A549 (cell line): ENCODE data around the gene CDK17. TPM values are rescaled to one million over a fixed set of nuclear protein-coding genes. Genes with fewer than 3 reads are reported as not detected.
"Not testable (repeated sequence)": the region's sequence is repeated elsewhere in the genome, so short reads cannot be mapped to it uniquely, and the experiment has no call there.

ENCODE experiments used
- ATAC-seq, 2 experiments: fragments of 200-7000 bp in 1 of 2; fragments of >200 bp in 1 of 2; cut with Nextera tagmentation in 1 of 2; cut with Tn5 transposase in 1 of 2; 3 replicates each; pipeline versions ENCODE4 v1.8.0 to v1.9.1; 2018 to 2020; ENCODE audit warnings: mild to moderate bottlenecking in 1 of 2, moderate library complexity in 1 of 2
- CTCF ChIA-PET: fragments of 300-600 bp; sonication (Branson Sonifier 250); formaldehyde crosslinking; extraction: SDS; loops from one replicate; lab custom pipeline; 2021; ENCODE audit warnings: antibody characterized with exemption, inconsistent platforms; lab: Yijun Ruan, JAX
- POLR2A ChIA-PET: fragments of 350-600 bp; formaldehyde crosslinking; extraction: SDS; loops from one replicate; lab custom pipeline; 2021; ENCODE audit warnings: antibody characterized with exemption, inconsistent platforms; lab: Yijun Ruan, JAX
- DNase-seq, 2 experiments: peaks; one replicate each; pipeline versions ENCODE4 v3.0.0 to v3.0.0-alpha.2; 2011 to 2016; ENCODE audit warnings: low read depth in 1 of 2, low spot score in 1 of 2
- FAIRE-seq: peaks from 2 replicates; lab custom pipeline; 2011; peaks lifted over from hg19 to GRCh38; lab: Jason Lieb, UNC
- H3K27ac ChIP-seq, 2 experiments: fragments of >200 bp; sonication (Bioruptor Twin); formaldehyde crosslinking; 3 replicates each; pipeline ENCODE4 v1.5.1; 2016 to 2017
- H3K4me1 ChIP-seq: fragments of >200 bp; sonication (Bioruptor Twin); formaldehyde crosslinking; 3 replicates; pipeline ENCODE4 v1.6.1; 2016
- H3K4me2 ChIP-seq: fragments of >200 bp; sonication (Bioruptor Twin); formaldehyde crosslinking; 3 replicates; pipeline ENCODE4 v1.6.1; 2016
- H3K4me3 ChIP-seq: fragments of >200 bp; sonication (Bioruptor Twin); formaldehyde crosslinking; 3 replicates; pipeline ENCODE4 v1.5.1; 2016
- H3K9me3 ChIP-seq: fragments of >200 bp; sonication (Bioruptor Twin); formaldehyde crosslinking; 3 replicates; pipeline ENCODE4 v1.6.1; 2016
- CBX2 ChIP-seq: fragments of 200-600 bp; sonication (generic); IDR thresholded peaks from 2 replicates; pipeline ENCODE4 v1.6.1; 2016; ENCODE audit warnings: low read depth, mild to moderate bottlenecking, borderline replicate concordance
- CBX8 ChIP-seq: fragments of 200-600 bp; sonication (generic); IDR thresholded peaks from 2 replicates; pipeline ENCODE4 v1.6.1; 2016
- FOSB ChIP-seq: fragments of 250-450 bp; sonication (Bioruptor Pico); IDR thresholded peaks from 2 replicates; pipeline ENCODE4 v1.5.0; 2020; ENCODE audit warnings: mild to moderate bottlenecking, moderate library complexity
- HDAC2 ChIP-seq: fragments of 200-600 bp; sonication (generic); IDR thresholded peaks from 2 replicates; pipeline ENCODE4 v1.6.1; 2016
- HEYL ChIP-seq: fragments of 250-450 bp; sonication (Bioruptor Pico); IDR thresholded peaks from 2 replicates; pipeline ENCODE4 v1.8.0; 2021; ENCODE audit warnings: mild to moderate bottlenecking, moderate library complexity
- MAZ ChIP-seq: fragments of 150-350 bp; IDR thresholded peaks from 2 replicates; pipeline ENCODE4 v1.6.1; 2014; ENCODE audit warnings: antibody characterized with exemption, low read depth, low read length, borderline replicate concordance
- NFE2L2 ChIP-seq: fragments of 150-350 bp; conservative IDR thresholded peaks from 2 replicates; pipeline ENCODE4 v1.6.1; 2014; ENCODE audit warnings: low read length
- NPAS2 ChIP-seq: fragments of 250-450 bp; sonication (Bioruptor Pico); IDR thresholded peaks from 2 replicates; pipeline ENCODE4 v1.8.0; 2022; ENCODE audit warnings: mild to moderate bottlenecking, moderate library complexity, borderline replicate concordance
- NR3C1 ChIP-seq: fragments of >200 bp; sonication (Bioruptor Twin); formaldehyde crosslinking; IDR thresholded peaks from 3 replicates; pipeline ENCODE4 v1.6.1; 2017
- PHF8 ChIP-seq: fragments of 200-600 bp; sonication (generic); IDR thresholded peaks from 2 replicates; pipeline ENCODE4 v1.6.1; 2016; ENCODE audit warnings: low read depth, mild to moderate bottlenecking, antibody characterized with exemption, moderate library complexity, borderline replicate concordance
- POLR2A ChIP-seq: IDR thresholded peaks from 2 replicates; pipeline ENCODE4 v1.6.1; 2012; ENCODE audit warnings: mild to moderate bottlenecking, low read length
- RAD21 ChIP-seq, 2 experiments: fragments of >200 bp in 1 of 2; sonication (Bioruptor Twin) in 1 of 2; formaldehyde crosslinking in 1 of 2; IDR thresholded peaks in 1 of 2; conservative IDR thresholded peaks in 1 of 2; 2 replicates in 1 of 2; 3 replicates in 1 of 2; pipeline ENCODE4 v1.6.1; 2012 to 2018; ENCODE audit warnings: inconsistent platforms in 1 of 2
- WGBS: methylation state at CpG from one replicate; pipeline ENCODE4 v1.1.6; 2017; ENCODE audit errors: missing lambda C conversion rate; 5-methylcytosine and 5-hydroxymethylcytosine counted together
- polyA plus RNA-seq, 4 experiments: library from polyadenylated mRNA; depleted of rRNA in 3 of 4; stranded (reverse); fragments of >200 nt; fragmentation: RNase III in 1 of 4; extraction: RNeasy Plus Mini Kit Qiagen cat#74134 plus additional on column Dnase treatment in 1 of 4; gene quantifications; 2 replicates in 3 of 4; 3 replicates in 1 of 4; pipeline ENCODE4 v1.2.3, GENCODE V29; 2011 to 2017
- TF ChIP-seq, protein P1 (sequence below): fragments of 200-600 bp; sonication (generic); IDR thresholded peaks from 2 replicates; pipeline ENCODE4 v1.6.1; 2016; ENCODE audit warnings: antibody characterized with exemption, mild to moderate bottlenecking, moderate library complexity
- TF ChIP-seq, protein P2 (sequence below): IDR thresholded peaks from 2 replicates; pipeline ENCODE4 v1.6.1; 2012

The CDK17 gene
- polyA plus RNA-seq, 2 of the 4 experiments (the other 2 are of a cell fraction) = 11.4 to 43.5 TPM

DNA sequence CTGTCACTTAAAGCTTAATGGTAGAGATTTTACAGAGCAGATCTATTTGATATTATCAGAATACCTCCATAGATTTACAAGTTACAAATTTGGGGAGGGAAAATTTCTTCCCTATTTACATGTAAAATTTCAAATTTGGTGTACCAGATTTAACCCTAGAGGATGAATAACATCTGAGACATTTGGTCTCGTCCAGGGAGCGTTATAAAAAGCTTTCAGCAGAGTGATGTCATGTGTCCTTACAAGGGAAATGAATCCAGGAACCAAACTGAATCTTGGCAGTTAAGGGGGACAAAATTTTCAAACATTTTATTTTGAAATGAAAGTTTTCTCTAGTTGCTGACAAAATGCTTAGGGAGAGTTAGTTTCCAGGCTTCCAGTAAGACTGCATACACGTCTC lies 4.5 kb upstream of the CDK17 start (continued):
- no peak for TF ChIP-seq NFE2L2

DNA sequence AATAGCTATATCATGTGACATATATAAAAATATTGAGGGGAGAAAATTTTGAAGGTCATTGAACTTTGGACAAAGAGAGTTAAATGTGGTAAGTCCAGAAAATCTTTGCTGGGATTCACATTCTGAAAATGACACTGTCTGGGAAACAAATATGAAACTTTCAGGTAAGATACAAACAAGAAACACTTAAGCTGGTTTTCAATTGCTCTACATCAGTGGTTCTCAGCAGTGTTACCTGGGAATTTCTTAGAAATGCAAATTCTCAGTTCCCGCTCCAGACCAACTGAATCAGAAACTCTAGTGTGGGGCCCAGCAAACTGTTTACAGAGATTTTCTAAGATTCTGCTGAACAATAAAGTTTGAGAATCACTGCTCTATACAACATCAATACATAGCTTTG lies 3.6 kb upstream of the CDK17 start:
- no peak overlapping the region; the same call in 2 of the 3 replicates for H3K4me2 ChIP-seq
- FAIRE-seq (no peak), DNase-seq (no peak), ATAC-seq (no peak)
- no peaks in the 10 kb centered on the region for H3K9me3 ChIP-seq
- WGBS = 89% methylated on average over 1 of the region's 1 CpG
- POLR2A ChIA-PET = no interaction called here
- TF ChIP-seq FOSB (no peak), NR3C1 (no peak), MAZ (no peak), CBX2 (no peak), NPAS2 (CRISPR knock-in tag) (no peak), HDAC2 (no peak), PHF8 (no peak), CBX8 (no peak), RAD21 (conservative IDR thresholded peaks at IDR 0.05 in 1 of 2, IDR thresholded peaks at IDR 0.05 in 1 of 2) (no peak), POLR2A (no peak)
- TF ChIP-seq, protein P1, sequence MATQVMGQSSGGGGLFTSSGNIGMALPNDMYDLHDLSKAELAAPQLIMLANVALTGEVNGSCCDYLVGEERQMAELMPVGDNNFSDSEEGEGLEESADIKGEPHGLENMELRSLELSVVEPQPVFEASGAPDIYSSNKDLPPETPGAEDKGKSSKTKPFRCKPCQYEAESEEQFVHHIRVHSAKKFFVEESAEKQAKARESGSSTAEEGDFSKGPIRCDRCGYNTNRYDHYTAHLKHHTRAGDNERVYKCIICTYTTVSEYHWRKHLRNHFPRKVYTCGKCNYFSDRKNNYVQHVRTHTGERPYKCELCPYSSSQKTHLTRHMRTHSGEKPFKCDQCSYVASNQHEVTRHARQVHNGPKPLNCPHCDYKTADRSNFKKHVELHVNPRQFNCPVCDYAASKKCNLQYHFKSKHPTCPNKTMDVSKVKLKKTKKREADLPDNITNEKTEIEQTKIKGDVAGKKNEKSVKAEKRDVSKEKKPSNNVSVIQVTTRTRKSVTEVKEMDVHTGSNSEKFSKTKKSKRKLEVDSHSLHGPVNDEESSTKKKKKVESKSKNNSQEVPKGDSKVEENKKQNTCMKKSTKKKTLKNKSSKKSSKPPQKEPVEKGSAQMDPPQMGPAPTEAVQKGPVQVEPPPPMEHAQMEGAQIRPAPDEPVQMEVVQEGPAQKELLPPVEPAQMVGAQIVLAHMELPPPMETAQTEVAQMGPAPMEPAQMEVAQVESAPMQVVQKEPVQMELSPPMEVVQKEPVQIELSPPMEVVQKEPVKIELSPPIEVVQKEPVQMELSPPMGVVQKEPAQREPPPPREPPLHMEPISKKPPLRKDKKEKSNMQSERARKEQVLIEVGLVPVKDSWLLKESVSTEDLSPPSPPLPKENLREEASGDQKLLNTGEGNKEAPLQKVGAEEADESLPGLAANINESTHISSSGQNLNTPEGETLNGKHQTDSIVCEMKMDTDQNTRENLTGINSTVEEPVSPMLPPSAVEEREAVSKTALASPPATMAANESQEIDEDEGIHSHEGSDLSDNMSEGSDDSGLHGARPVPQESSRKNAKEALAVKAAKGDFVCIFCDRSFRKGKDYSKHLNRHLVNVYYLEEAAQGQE = no peak
- TF ChIP-seq, protein P2, sequence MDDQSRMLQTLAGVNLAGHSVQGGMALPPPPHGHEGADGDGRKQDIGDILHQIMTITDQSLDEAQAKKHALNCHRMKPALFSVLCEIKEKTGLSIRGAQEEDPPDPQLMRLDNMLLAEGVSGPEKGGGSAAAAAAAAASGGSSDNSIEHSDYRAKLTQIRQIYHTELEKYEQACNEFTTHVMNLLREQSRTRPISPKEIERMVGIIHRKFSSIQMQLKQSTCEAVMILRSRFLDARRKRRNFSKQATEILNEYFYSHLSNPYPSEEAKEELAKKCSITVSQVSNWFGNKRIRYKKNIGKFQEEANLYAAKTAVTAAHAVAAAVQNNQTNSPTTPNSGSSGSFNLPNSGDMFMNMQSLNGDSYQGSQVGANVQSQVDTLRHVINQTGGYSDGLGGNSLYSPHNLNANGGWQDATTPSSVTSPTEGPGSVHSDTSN = no peak
- H3K27ac ChIP-seq = no peak overlapping the region
- CTCF ChIA-PET = interaction anchor here (1.0 to 1.9 kb wide), 5 partner anchors 12 to 368 kb away, joined by 3 to 5 read pairs (median 3); partner anchors contain the start of gene LTA4H
- peaks cover 10% of the 10 kb centered on the region; the same call in 1 of the 3 replicates for H3K4me1 ChIP-seq
- no peak overlapping the region for H3K4me3 ChIP-seq

DNA sequence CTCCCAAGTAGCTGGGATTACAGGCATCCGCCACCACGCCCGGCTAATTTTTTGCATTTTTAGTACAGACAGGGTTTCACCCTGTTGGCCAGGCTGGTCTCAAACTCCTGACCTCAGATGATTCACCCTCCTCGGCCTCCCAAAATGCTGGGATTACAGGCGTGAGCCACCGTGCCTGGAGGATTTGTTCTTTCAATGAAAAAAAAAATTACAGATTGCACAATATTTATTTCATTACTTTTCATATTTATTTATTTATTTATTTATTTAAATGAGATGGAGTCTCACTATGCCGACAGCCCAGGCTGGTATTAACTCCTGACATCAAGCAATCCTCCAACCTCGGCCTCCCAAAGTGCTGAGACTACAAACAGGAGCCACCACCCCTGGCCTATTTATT lies 2.3 kb upstream of the CDK17 start:
- ATAC-seq = not testable (repeated sequence)
- CTCF ChIA-PET = interaction anchor here (1.9 kb wide), 1 partner anchor 114 kb away, joined by 5 read pairs; no protein-coding TSS in a partner anchor
- WGBS = 77% methylated on average over 8 of the region's 8 CpGs

DNA sequence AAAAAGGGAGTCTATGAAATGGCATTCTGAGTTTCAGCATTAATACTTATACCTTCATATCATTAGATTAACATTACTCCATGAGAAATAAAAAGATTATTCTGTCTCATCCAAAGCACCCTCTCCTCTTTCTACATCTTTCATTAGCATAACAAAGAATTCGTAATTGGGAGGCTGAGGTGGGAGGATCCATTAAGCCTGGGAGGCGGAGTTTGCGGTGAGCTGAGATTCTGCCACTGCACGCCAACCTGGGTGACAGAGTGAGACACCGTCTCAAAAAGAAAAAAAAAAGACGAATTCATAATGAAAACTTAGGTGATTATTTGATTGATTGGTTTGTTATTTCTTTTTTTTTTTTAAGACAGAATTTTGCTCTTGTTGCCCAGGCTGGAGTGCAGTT lies 1.8 kb upstream of the CDK17 start:
- 91% methylated on average over 6 of the region's 6 CpGs for WGBS
- H3K9me3 ChIP-seq = no peaks in the 10 kb centered on the region
- FAIRE-seq (no peak), DNase-seq (no peak), ATAC-seq (no peak)
- TF ChIP-seq FOSB (no peak), CBX2 (no peak), HEYL (CRISPR knock-in tag) (no peak)
- H3K4me1 ChIP-seq = peaks cover 23% of the 10 kb centered on the region
- peak overlapping the region; percentile 90; the same call in 1 of the 3 replicates for H3K4me3 ChIP-seq
- ChIA-PET CTCF (interaction anchor here (0.7 to 3.8 kb wide), 10 partner anchors 10 to 186 kb away, joined by 3 to 32 read pairs (median 7); partner anchors contain the start of gene CFAP54), POLR2A (no interaction called here)
- H3K4me2 ChIP-seq = peak overlapping the region; percentile 79
- peak overlapping the region; percentile 19 to 96; a peak in 2 of 6 replicates for H3K27ac ChIP-seq

More for the DNA sequence above, 2.3 kb upstream of the CDK17 start:
- DNase-seq, FAIRE-seq, H3K9me3 ChIP-seq, POLR2A ChIA-PET, H3K4me2 ChIP-seq, H3K4me3 ChIP-seq: not testable (repeated sequence)
- Histone ChIP-seq H3K27ac (0 out of 6 replicates have a peak overlapping the region, but pooled peaks of 1 of the 2 experiments have one; percentile 19), H3K4me1 (peaks cover 19% of the 10 kb centered on the region)
